Measurements from ENCODE around the gene SMARCA2.
A peak's percentile ranks its signal among the peaks of the same experiment; 100 is the strongest.

Gene SMARCA2

DNA sequence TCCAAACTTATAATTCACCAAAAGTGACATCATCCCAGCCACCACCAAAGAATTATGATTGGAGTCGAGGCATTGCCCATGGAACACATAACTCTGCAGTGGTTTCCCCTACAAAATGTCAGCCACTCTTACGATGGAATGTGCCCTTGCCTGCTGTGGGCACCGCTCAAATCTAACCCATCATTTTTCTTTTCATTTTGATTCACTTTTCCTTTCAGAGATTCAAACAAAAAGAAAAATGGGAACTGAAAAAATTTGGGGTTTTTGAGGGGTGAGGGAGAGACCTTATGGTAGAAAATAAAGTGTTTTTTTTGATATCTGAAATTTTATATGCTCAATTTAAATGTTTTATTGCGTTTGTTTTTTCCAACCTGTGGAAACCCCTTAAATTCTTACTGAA lies 28.1 kb downstream of the SMARCA2 start:
- no peak for DNase-seq (ENCODE audit: low read depth)

- no peak for DNase-seq (ENCODE audit: low read depth)
These were observed 28.8 kb downstream of the SMARCA2 start for GRCh38 chr9:2043881-2044462.

GRCh38 chr9:2047144-2047671 lies 32.1 kb downstream of the SMARCA2 start:
- DNase-seq (ENCODE audit: low read depth) = no peak

DNA sequence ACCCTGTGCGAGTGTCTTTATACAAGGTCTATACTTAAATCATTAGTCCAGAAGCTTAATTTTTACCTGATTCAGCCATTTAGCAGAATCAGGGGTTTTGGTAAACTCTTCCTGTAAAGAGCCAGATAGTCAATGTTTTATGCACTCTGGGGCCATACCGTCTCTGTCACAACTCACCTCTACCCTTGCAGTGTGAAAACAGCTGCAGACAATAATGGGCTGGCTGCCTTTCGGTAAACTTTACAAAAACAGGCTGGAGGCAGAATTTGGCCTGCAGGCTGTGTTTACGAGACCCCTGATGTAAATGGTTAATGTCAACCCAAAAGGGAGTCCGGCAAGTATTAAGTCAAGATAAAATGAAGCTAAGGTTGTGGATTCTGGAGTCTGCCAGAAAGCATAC lies 32.8 kb downstream of the SMARCA2 start:
- DNase-seq (ENCODE audit: low read depth) = no peak

- no peak for DNase-seq (ENCODE audit: low read depth)
These were observed 35.1 kb downstream of the SMARCA2 start for GRCh38 chr9:2050236-2050635.

DNA sequence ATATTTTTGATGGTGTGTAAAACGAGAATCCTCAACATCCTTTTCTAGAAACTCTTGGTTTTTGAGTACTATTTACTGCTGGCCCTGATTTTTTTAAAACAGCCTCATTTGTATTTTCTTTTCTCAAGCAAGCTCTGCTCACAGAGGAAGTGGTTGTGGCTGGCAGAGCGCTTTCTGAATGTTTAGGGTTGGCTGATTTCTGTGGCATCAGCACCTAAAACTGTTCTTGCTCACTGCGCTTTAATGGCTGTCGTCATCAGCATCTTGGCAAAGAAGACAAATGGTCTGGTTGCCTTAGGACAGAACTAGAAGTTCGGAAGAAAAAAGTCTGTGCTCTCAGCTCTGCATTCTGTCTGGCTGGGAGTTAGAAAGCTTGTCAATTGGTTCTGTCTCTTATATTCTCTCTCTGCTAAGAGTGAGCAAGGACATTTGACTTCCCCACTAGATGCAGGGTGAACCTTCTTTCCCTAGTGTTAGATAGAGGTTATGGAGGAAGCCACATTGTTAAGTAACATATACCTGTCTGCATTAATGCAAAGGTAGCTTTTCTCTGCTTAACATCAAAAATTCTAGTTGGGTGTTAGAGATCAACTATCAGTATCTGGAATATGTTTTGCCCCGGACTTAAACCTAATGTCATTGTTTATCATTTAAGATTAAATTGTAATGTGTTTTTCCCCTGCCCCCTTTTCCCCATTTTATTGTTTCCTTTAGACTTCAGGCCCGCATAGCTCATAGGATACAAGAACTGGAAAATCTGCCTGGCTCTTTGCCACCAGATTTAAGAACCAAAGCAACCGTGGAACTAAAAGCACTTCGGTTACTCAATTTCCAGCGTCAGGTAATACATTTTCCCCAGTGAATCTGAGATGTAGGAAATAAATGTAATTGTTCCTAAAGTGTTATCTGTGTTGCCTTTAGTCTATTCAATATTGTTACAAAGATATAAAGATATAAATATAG lies 39.0 kb downstream of the SMARCA2 start:
- DNase-seq (ENCODE audit: low read depth) = peak; percentile 47

- DNase-seq (ENCODE audit: low read depth) = no peak
These were observed 40.1 kb downstream of the SMARCA2 start for GRCh38 chr9:2055203-2055658.

DNA sequence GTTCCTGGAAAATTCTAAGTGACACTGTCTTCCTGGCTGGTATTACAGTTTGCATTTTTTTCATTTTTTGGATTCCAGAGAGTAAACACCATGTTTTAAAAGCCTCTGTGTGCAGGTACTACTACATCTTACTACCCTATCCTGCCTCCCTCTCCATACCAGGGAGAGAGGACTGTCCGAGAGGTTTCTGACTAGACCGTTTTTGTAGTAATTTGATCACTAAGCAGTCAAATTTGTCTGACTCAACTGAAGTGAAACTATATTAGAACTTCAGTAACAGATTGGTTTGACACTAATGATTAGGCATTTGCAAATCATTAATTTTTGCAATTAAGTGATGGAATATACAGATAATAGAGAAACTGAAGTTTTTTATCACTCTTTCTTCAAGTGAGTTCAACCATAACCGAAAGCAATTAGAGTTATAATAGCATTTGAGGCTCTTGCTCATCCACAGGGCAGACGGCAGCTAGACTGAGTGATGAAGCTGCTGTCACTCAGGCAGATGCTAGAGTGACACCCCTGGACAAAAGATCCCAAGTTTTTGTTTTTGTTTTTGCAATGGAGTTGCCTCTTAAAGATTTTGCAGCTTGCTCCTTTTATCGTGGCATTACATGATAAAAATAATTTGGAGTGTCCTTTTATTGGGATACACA lies 44.3 kb downstream of the SMARCA2 start:
- no peak for DNase-seq (ENCODE audit: low read depth)

DNA sequence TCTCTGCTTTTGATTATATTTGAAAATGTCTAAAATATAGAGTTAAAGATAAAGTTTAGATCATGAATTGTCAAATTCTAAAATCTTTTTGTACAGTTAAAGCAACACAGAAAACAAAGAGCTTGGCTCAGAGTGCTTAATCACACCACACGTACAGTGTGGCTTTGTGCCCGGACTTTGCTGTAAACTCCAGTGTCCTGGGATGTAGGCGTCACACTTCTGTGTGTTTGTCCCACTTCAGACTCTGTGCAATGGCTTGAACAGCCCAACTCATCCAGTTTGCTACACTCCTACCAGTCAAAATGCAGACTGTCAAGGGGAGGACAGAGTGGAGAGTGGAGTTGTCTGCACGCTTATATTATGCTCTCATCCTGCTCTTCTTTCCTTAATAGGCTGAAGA lies 45.3 kb downstream of the SMARCA2 start:
- DNase-seq (ENCODE audit: low read depth) = no peak

DNA sequence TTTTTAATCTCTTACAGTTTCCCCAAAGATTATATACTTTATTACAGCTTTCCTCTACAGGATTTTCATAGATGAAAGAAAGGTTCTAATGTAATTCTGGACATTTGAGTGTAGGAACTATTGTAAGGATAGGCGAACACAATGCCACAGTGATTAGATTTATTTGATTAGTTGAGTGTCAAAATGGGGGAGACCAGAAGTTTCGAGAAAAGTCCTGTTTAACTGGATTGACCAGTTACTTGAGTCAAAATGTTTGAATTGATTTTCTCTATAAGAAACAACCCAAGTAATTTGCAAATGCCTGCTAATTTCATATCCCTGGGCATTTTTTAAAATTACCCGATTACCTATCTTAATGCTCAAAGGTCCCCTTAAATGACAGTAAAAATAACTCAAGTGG lies 50.6 kb downstream of the SMARCA2 start:
- no peak for DNase-seq (ENCODE audit: low read depth)

- DNase-seq (ENCODE audit: low read depth) = no peak
These were observed 51.4 kb downstream of the SMARCA2 start for GRCh38 chr9:2066312-2067273.

DNA sequence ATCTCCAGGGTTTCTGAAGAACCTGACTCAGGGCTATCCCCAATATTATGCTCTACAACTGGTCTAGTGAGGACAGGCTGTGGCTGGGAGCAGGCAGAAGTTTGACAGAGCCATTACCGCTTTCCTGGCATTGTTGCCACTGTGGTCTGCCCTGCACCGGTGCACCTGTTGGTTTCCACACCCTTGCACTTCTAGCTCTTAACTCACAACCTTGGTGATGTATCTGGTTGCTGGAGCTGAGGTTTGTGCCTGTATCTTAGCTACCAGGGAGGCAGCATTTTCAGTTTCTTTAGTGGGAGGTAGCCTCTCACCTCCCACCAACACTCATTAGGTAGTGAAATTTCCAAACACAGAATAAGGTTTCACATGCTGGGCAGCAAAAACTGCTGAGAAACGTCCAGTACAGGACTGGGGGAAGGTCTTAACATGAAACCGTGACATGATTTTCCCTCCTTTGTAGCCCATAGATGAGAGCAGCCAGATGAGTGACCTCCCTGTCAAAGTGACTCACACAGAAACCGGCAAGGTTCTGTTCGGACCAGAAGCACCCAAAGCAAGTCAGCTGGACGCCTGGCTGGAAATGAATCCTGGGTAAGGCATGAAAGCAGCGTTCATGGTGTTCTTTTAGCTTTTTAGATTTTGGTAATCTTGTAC lies 57.7 kb downstream of the SMARCA2 start:
- DNase-seq (ENCODE audit: low read depth) = no peak

DNA sequence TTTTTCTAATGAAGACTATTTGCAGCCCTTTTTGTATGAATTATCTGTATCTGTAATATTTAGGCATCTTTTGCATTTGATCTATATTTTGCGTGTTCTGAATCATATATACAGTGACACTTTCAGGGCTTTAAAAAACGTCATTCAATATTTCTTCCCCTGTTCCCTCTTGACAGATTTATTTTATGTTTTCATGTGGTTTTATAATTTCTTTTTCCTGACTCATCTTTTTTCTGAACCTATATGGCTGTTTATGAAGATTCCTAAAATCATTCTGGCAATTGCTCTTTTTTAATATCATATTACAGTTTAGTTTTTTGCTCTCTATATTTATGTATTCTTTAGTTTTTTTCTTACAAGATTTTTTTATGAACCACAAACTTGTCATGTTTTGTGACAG lies 67.6 kb downstream of the SMARCA2 start:
- DNase-seq (ENCODE audit: low read depth) = no peak

GRCh38 chr9:2083479-2083878 lies 68.3 kb downstream of the SMARCA2 start:
- no peak for DNase-seq (ENCODE audit: low read depth)

DNA sequence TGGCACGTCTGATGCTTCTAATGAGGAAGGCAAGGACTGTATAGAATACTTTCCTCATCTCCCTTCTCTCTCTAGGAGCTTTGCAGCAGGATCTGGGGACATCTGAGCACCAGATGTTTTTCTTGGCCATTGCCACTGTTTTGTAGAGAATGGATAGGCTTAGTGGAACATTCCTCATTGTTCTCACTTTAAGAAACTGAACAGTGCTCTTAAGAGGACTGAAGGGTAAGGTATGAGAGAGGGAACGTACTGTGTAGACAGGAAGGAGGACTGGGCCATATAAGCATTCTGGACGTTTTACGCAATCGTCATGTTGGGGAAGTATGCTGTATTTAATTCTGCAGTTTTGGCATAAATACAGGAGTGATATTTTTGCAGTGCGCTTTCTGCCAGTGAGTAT lies 70.6 kb downstream of the SMARCA2 start:
- no peak for DNase-seq (ENCODE audit: low read depth)

GRCh38 chr9:2086116-2086515 lies 71.0 kb downstream of the SMARCA2 start:
- no peak for DNase-seq (ENCODE audit: low read depth)

DNA sequence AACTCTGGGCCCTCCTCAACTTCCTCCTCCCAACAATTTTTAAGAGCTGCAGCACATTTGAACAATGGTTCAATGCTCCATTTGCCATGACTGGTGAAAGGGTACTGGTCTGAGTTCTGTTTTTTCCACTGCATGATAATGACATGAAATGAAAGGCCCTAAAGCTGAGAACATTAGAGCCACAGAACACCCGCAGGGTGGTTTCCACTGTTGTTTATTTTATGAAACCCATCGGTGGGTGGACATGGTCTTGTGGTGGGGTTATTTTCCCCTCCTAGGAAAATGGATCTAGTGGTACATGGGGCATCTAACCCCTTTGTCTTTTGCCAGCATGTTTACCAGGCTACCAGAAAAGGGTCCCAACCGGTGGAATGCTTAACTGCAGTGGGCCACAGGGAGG lies 71.8 kb downstream of the SMARCA2 start:
- no peak for DNase-seq (ENCODE audit: low read depth)

- DNase-seq (ENCODE audit: low read depth) = no peak
These were observed 72.6 kb downstream of the SMARCA2 start for GRCh38 chr9:2087500-2088313.

GRCh38 chr9:2093920-2094597 lies 78.9 kb downstream of the SMARCA2 start:
- no peak for DNase-seq (ENCODE audit: low read depth)
